OCI-LY1 (cell line): ENCODE measurements around the gene S100A12.

Experiments used
- H2AFZ ChIP-seq: fragments of 200-600 bp; sonication (generic), shearing (Covaris generic); 2 replicates; pipeline ENCODE4 v1.6.0; 2014; ENCODE audit warnings: antibody characterized with exemption, mild to moderate bottlenecking, low read length
- H3F3A ChIP-seq: fragments of 200-600 bp; sonication (generic), shearing (Covaris generic); 2 replicates; pipeline ENCODE4 v1.6.0; 2014; ENCODE audit warnings: mild to moderate bottlenecking, antibody characterized with exemption, low read length, moderate library complexity; ENCODE audit not compliant: insufficient read depth
- H3K27ac ChIP-seq: fragments of 200-600 bp; sonication (generic); 2 replicates; pipeline ENCODE4 v1.5.1; 2014; ENCODE audit warnings: low read length, mixed run types, mild to moderate bottlenecking, low read depth; ENCODE audit not compliant: poor library complexity, severe bottlenecking
- H3K27me3 ChIP-seq: fragments of 200-600 bp; sonication (generic); 2 replicates; pipeline ENCODE4 v1.6.0; 2014; ENCODE audit warnings: antibody characterized with exemption, mild to moderate bottlenecking, low read length, moderate library complexity; ENCODE audit not compliant: insufficient read depth
- H3K36me3 ChIP-seq: fragments of 200-600 bp; sonication (generic); 2 replicates; pipeline ENCODE4 v1.6.1; 2014; ENCODE audit warnings: mild to moderate bottlenecking, antibody characterized with exemption, low read length, moderate library complexity, mixed read lengths; ENCODE audit not compliant: insufficient read depth
- H3K4me1 ChIP-seq: fragments of 200-600 bp; sonication (generic); 2 replicates; pipeline ENCODE4 v1.5.1; 2014; ENCODE audit warnings: mild to moderate bottlenecking, low read length, moderate library complexity; ENCODE audit not compliant: insufficient read depth, severe bottlenecking
- H3K4me2 ChIP-seq: fragments of 200-600 bp; sonication (generic), shearing (Covaris generic); 2 replicates; pipeline ENCODE4 v1.6.1; 2014; ENCODE audit warnings: low read length
- H3K4me3 ChIP-seq: fragments of 200-600 bp; sonication (generic); 2 replicates; pipeline ENCODE4 v1.5.1; 2014; ENCODE audit warnings: low read length, low read depth, mild to moderate bottlenecking, mixed read lengths; ENCODE audit not compliant: poor library complexity, severe bottlenecking
- H3K79me2 ChIP-seq: fragments of 200-600 bp; shearing (Covaris generic); 2 replicates; pipeline ENCODE4 v1.6.1; 2016; ENCODE audit warnings: mixed run types, low read length, mixed read lengths; ENCODE audit not compliant: insufficient read depth
- H3K9ac ChIP-seq: fragments of 200-600 bp; sonication (generic), shearing (Covaris generic); 2 replicates; pipeline ENCODE4 v1.6.1; 2014; ENCODE audit warnings: mild to moderate bottlenecking, low read length, mixed read lengths
- H3K9me2 ChIP-seq: fragments of 200-600 bp; sonication (generic), shearing (Covaris generic); 2 replicates; pipeline ENCODE4 v1.6.1; 2014; ENCODE audit warnings: low read depth, mild to moderate bottlenecking, low read length, mixed read lengths
- H3K9me3 ChIP-seq: fragments of 200-600 bp; shearing (Covaris generic); 2 replicates; pipeline ENCODE4 v1.6.1; 2014; ENCODE audit warnings: low read length, mixed read lengths
- H4K20me1 ChIP-seq: fragments of 200-600 bp; sonication (generic), shearing (Covaris generic); 2 replicates; pipeline ENCODE4 v1.6.0; 2016; ENCODE audit warnings: mild to moderate bottlenecking, low read length; ENCODE audit not compliant: insufficient read depth
- EZH2 ChIP-seq: fragments of 200-600 bp; sonication (generic), shearing (Covaris generic); IDR thresholded peaks from 2 replicates; pipeline ENCODE4 v1.8.0; 2017; ENCODE audit warnings: borderline replicate concordance, mixed run types, mild to moderate bottlenecking, antibody characterized with exemption, low read length, moderate library complexity, mixed read lengths
- TF ChIP-seq, protein P1 (sequence below): fragments of 200-600 bp; sonication (generic), shearing (Covaris generic); IDR thresholded peaks from 2 replicates; pipeline ENCODE4 v1.5.1; 2017; ENCODE audit warnings: mild to moderate bottlenecking, antibody characterized with exemption, low read length, moderate library complexity, mixed read lengths

S100A12 gene

GRCh38 chr1:153379591-153379990, 4.2 kb upstream of the S100A12 start:
- H3K27me3 ChIP-seq = no peaks in the 10 kb centered on the region

DNA sequence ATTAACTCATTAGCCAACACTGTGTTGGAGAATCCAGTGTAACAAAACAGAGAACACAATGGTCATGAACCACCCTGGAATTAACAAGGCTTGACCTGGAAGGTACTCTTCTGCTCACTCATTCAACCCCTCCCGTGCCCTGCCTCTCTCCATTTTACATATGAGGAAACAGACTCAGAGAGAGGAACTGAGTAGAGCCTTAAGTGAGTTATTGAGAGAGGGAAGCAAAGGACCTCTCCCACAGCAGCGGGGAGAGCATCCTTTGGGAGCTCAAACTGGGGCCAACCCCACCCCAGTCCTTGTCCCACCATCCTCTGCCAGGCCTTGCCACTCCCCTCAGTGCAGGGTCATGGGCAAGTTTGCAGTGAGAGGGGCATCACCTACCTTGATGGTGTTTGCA, 1.4 kb downstream of the S100A12 start:
- Histone ChIP-seq H3K27ac (no peak overlapping the region), H3K79me2 (no peaks in the 10 kb centered on the region), H3K4me2 (no peak overlapping the region), H3K9me3 (no peaks in the 10 kb centered on the region), H3K27me3 (no peaks in the 10 kb centered on the region), H3K9me2 (no peaks in the 10 kb centered on the region), H2AFZ (no peak overlapping the region), H3K9ac (no peak overlapping the region), H3K4me3 (no peak overlapping the region), H3F3A (no peaks in the 10 kb centered on the region), H3K4me1 (no peaks in the 10 kb centered on the region), H3K36me3 (no peaks in the 10 kb centered on the region), H4K20me1 (no peaks in the 10 kb centered on the region)
- TF ChIP-seq, protein P1, sequence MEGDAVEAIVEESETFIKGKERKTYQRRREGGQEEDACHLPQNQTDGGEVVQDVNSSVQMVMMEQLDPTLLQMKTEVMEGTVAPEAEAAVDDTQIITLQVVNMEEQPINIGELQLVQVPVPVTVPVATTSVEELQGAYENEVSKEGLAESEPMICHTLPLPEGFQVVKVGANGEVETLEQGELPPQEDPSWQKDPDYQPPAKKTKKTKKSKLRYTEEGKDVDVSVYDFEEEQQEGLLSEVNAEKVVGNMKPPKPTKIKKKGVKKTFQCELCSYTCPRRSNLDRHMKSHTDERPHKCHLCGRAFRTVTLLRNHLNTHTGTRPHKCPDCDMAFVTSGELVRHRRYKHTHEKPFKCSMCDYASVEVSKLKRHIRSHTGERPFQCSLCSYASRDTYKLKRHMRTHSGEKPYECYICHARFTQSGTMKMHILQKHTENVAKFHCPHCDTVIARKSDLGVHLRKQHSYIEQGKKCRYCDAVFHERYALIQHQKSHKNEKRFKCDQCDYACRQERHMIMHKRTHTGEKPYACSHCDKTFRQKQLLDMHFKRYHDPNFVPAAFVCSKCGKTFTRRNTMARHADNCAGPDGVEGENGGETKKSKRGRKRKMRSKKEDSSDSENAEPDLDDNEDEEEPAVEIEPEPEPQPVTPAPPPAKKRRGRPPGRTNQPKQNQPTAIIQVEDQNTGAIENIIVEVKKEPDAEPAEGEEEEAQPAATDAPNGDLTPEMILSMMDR = no peak
- no peak for TF ChIP-seq EZH2

More at GRCh38 chr1:153379591-153379990, 4.2 kb upstream of the S100A12 start:
- Histone ChIP-seq H3K27ac (no peak overlapping the region), H2AFZ (no peak overlapping the region), H4K20me1 (no peaks in the 10 kb centered on the region), H3K36me3 (no peaks in the 10 kb centered on the region), H3K9ac (no peak overlapping the region), H3K4me1 (no peaks in the 10 kb centered on the region), H3K4me2 (no peak overlapping the region), H3K79me2 (no peaks in the 10 kb centered on the region), H3K9me2 (no peaks in the 10 kb centered on the region), H3F3A (no peaks in the 10 kb centered on the region), H3K4me3 (no peak overlapping the region), H3K9me3 (no peaks in the 10 kb centered on the region)
- TF ChIP-seq, protein P1 = no peak
- no peak for TF ChIP-seq EZH2

GRCh38 chr1:153372571-153372970, 2.9 kb downstream of the S100A12 start:
- Histone ChIP-seq H3K9ac (no peak overlapping the region), H3K27ac (no peak overlapping the region), H3K79me2 (no peaks in the 10 kb centered on the region), H3F3A (no peaks in the 10 kb centered on the region), H3K36me3 (no peaks in the 10 kb centered on the region), H3K9me2 (no peaks in the 10 kb centered on the region), H3K9me3 (no peaks in the 10 kb centered on the region), H3K4me1 (no peaks in the 10 kb centered on the region), H3K27me3 (no peaks in the 10 kb centered on the region), H3K4me2 (no peak overlapping the region), H4K20me1 (no peaks in the 10 kb centered on the region), H3K4me3 (no peak overlapping the region), H2AFZ (no peak overlapping the region)
- TF ChIP-seq, protein P1 = no peak
- TF ChIP-seq EZH2 = no peak
